ENCODE results near the gene EVC2.

The EVC2 gene

GRCh38 chr4:5711479-5712184 is 3.3 kb upstream of the EVC2 start:
- peak; percentile 44 for DNase-seq

DNA sequence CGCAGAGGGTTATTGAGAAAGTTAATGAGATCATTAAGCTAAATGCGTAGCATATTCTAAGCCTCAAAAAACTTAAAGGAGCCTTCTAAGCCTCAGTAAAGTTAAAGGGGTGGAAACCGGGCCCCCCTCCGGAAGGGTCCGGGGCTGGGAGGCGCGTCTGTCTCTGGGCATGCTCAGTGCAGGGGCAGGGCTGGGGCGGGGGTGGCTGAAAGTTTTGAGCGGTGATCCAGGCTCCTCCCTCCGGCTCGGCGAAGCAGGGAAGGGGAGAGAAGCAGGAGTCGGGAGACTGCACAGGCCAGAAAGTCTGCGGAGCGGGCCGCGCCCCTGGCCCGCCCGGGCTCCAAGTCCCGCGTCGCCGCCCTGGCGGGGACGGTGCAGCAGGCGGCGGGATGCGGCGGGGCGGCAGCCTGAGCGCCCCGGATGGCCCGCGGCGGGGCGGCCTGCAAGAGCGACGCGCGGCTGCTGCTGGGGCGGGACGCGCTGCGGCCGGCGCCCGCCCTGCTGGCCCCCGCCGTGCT is 2.7 kb upstream of the EVC2 start, which contains the start of gene EVC:
EVC (plus strand) TSS at position 241 of the 518 bp plus-strand sequence; CDS start at position 421, 180 bp downstream.
- DNase-seq, result peak; percentile 85

- DNase-seq, result peak; percentile 32
Observed at GRCh38 chr4:5710065-5710960, 2.0 kb upstream of the EVC2 start.

- DNase-seq, result no peak
Observed at GRCh38 chr4:5709207-5709575, 832 bp upstream of the EVC2 start.

GRCh38 chr4:5707778-5708448 is 446 bp downstream of the EVC2 start:
- peak; percentile 9 for DNase-seq

GRCh38 chr4:5707366-5707765 is 993 bp downstream of the EVC2 start:
- DNase-seq, result no peak

DNA sequence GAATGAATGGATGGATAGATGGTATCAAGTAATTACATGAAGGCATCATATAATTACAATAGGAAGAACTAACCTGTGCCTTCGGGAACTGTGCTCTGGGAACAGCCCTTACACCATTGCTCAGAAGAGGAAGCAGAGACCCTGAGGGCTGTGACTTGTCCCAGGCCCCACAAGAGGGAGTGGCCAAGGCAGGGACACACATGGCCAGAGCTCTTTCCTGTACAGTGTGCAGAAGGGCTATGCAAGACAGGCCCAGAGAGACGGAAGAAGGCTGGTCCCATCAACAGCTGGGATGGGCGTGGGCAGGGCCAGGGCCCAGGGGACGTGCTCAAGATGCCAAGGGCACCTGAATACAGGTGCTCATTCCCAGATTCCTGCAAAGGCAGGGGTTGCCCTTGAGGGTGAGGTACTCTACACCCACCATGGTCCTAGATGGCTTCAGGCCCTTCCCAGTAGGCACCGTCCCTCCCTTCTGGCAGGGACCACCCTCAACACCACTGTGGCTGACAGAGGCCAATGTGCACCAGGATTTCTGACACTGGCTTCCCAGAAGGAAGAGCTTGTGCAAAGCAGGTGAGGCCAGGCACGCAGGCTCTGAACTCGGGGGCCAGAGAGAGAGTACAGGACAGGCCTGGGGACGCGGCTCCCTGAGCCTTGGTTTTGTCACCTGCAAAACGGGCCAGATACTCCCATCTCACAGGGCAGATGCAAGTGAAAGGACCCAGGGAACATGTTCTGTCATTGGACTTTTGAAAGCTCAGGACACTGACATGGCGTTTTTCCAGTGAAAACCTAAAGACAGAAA is 1.7 kb downstream of the EVC2 start:
- no peak for DNase-seq

GRCh38 chr4:5705647-5706320 is 2.6 kb downstream of the EVC2 start:
- DNase-seq, result no peak

DNA sequence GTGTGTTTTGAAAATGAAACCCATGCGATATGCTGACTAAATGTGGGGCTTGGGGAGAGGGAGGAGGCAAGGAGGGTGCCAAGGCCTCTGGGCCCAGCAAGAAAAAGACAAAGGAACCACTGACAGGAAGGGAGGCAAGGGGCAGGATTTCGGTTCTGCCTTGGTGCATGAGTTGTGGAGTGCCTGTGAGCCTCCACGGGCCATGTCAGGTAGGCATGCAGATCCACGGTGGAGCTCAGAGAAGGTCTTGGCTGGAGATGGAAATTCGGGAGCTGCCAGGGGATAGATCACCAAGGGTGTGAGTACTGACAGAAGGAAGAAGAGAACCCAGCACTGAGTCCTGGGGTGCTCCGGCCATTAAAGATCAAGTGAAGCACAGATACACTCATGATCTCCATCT is 4.1 kb downstream of the EVC2 start:
- no peak for DNase-seq

DNA sequence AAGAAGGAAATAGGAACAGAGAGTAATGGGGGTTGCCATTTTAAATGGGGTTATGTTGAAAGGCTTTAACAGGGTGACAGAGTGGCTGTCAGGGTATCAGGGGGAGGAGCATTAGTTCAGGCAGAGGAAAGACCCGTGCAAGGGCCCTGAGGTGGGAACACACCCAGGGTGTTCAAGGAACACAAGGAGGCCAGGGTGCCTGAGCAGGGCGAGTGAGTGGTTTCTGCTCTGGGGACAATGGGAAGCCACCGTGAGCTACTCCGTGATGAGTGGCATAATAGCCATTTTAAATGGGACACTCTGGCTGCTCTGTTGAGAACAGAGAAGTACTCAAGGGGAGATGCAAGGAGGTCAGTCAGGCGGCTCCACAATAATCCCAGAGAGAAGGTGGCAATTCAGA is 4.5 kb downstream of the EVC2 start:
- DNase-seq, result no peak

DNA sequence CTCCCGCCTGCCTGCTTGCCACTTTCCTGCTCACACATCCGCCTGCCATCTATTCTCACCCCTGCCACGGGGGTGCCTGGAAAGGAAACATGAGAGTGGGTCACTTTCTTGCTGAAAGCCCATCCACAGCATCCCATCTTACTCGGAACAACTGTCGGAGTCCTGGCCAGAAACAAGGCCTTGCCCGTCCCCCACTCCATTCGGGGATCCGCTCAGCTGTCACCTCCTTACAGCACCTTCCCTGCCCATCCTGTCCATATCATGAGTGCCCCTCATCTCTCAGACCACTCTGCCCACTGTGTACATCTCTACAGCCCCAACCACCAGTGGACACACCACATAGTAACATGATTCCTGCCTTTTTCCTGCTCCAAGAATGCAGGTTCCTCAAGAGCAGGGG is 6.4 kb downstream of the EVC2 start:
- no peak for DNase-seq

DNA sequence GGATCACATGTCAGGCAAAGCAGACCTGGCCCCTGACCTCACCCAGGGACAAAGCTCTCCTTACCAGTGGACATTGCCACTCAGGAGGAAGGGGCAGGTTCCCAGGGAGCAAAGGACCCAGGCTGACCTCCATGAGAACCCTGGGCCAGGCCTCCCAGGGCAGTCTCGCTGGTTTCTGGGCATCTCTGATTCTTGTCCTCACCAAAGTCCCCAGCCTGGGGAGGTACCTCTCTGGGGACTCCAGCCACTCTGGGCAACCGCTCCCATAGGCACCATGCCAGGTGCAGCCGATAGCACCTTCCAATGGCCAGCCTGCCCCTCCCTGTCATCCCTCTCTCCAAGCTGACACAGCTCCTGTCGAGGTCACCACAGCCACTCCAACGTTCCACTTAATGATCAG is 7.9 kb downstream of the EVC2 start:
- DNase-seq, result no peak

DNA sequence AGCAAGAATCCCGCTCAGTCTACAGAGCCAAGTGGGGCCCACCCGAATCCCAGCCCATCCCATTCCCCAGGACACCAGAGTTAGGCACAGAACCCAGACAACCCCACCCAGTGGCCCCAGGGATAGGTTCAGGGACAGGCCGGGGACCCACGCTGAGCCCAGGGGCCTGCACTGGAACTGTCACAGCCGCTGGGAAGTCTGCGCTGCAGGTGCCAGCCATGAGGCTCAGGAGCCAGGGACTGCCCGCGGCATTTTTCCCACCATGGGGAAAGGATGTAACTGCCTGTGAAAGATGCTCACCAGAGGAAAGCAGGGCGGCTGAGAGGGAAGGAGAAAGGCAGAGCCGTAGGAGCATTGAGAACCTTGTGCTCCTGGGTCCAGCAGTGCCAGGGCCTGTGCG is 12.0 kb downstream of the EVC2 start:
- no peak for DNase-seq

DNA sequence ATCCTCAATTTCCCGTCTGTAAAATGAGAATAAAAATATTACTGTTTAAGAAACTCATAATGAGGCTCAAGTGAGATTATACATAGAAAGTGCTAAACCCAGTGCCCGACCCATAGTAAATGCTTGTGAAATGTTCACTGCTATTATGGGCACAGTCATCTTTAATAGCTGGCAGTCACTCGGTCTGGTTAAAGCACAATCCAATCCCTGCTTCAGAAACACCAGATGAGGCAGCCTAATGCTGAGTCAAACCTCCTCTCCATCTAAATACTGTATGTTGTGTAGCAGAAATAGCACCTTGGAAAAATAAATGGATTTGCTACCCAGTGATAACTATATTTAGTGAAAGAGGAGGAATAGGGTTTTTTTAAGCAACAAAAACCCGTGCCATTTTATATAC is 14.5 kb downstream of the EVC2 start:
- DNase-seq, result no peak

DNA sequence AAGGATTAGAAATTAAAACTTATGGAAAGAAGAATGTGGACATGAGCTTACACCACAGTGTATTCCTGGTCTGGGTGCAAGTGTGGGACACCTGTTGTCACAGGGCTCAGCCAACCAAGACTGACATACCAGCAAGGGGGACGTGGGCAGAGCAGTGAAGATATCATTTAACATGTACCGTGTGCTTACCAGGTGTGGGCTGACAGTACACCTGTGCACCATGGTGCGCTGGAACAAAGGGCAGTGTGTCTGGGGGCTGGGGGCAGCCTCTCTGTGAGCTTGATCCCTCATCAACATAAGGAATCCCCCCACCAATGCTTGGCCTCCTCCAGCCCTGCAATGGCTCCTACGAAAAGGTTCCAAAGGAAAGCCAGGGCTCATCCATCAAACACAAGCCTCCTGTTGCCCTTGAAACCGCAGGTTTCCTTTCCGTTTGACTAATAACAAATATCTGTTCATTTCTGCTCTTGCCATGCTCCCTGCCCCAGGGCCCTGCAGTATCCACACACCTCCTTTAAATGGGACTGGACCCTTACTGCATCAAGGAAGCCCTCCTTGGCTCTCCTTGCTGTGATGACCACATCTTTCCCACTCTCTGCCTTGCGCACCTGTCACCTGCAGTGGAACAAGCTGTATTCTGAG is 16.7 kb downstream of the EVC2 start:
- DNase-seq, result no peak

- DNase-seq, result no peak
Observed at GRCh38 chr4:5689065-5689464, 19.3 kb downstream of the EVC2 start.

- DNase-seq, result no peak
Observed at GRCh38 chr4:5686338-5686737, 22.0 kb downstream of the EVC2 start.

GRCh38 chr4:5685296-5685695 is 23.1 kb downstream of the EVC2 start:
- DNase-seq, result no peak

GRCh38 chr4:5683566-5683965 is 24.8 kb downstream of the EVC2 start:
- no peak for DNase-seq

- DNase-seq, result peak; percentile 8
Observed at GRCh38 chr4:5678977-5679376, 29.4 kb downstream of the EVC2 start.

DNA sequence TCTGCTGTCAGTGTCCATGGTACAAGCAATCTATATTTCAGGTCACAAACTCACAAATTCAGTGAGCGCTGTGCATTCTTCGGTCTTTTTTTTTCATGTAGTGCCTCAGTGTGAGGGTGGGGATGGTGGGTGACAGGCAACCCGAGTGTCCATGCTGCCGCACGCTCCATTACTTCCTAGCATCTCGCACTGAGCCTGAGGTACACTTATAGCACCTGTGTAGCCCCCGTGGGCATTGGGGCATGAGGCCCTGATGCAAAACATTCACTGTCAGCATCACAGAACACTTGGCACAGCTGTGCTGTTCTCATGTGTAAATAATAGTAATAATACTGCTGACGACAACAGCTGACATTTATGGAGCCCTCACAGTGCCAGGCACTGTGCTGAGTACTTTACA is 31.6 kb downstream of the EVC2 start:
- DNase-seq, result no peak
